ENCODE measurements around the gene MRTO4. TPM values are rescaled to one million over a fixed set of nuclear protein-coding genes. Genes with fewer than 3 reads are reported as not detected.
"Not testable (repeated sequence)": the region's sequence is repeated elsewhere in the genome, so short reads cannot be mapped to it uniquely, and the experiment has no call there.

MRTO4 gene
- total and polyA plus RNA-seq, 8 donors, result 17.6 to 34.6 (median 30.9) TPM

GRCh38 chr1:19260211-19261138 is 8.9 kb downstream of the MRTO4 start:
- Histone ChIP-seq H3K27me3 (no peaks in the 10 kb centered on the region), H3K9me3 (no peaks in the 10 kb centered on the region), H3K4me3 (no peak overlapping the region), H3K36me3 (peaks cover 0 to 54% of the 10 kb centered on the region in 2 donors), H3K4me1 (no peaks in the 10 kb centered on the region), H3K27ac (no peak overlapping the region)
- intact Hi-C loops (cut with DNase I), result no loop called here
- no peak for TF ChIP-seq CTCF (IDR thresholded peaks at IDR 0.05)
- ATAC-seq, result peak; percentile 53
- DNase-seq, result peak in 1 of 4 donors; percentile 40

GRCh38 chr1:19262047-19262446 is 10.4 kb downstream of the MRTO4 start:
- ATAC-seq (no peak), DNase-seq (no peak)
- no peaks in the 10 kb centered on the region for H3K4me1 ChIP-seq
- no peaks in the 10 kb centered on the region for H3K9me3 ChIP-seq
- H3K36me3 ChIP-seq, result peaks cover 0 to 39% of the 10 kb centered on the region in 2 donors
- H3K4me3 ChIP-seq, result no peak overlapping the region
- intact Hi-C loops (cut with DNase I), result no loop called here
- no peak for TF ChIP-seq CTCF (IDR thresholded peaks at IDR 0.05)
- H3K27me3 ChIP-seq, result no peaks in the 10 kb centered on the region
- H3K27ac ChIP-seq, result no peak overlapping the region

DNA sequence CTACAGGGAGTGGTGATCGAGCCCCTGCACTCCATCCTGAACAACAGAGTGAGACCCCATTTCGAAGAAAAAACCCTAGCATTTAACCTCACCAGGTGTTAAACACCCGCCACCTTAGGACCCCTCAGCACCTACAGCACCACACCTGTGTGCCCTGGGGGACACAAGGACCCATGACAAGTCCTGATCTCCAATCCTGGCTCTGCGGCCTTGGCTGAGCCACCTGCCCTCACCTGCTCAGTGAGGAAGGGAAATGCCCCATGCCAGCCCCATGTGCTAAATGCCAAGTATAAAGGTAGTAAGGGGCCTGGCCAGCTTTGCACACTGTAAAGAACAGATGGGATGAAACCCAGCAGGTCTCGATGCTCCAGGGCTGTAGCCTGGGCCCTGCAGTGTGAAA is 11.1 kb downstream of the MRTO4 start:
- no peak for ATAC-seq
- Histone ChIP-seq H3K9me3 (no peaks in the 10 kb centered on the region), H3K36me3 (peaks cover 0 to 32% of the 10 kb centered on the region in 2 donors), H3K4me3 (no peak overlapping the region), H3K27me3 (no peaks in the 10 kb centered on the region), H3K27ac (no peak overlapping the region), H3K4me1 (no peaks in the 10 kb centered on the region)
- intact Hi-C loops (cut with DNase I), result no loop called here
- no peak for DNase-seq
- no peak for TF ChIP-seq CTCF (IDR thresholded peaks at IDR 0.05)

- H3K4me3 ChIP-seq, result no peak overlapping the region
- no peak for DNase-seq
- H3K27me3 ChIP-seq, result peaks cover under 1 to 9% of the 10 kb centered on the region in 2 donors
- no peak overlapping the region for H3K27ac ChIP-seq
- ATAC-seq, result no peak
- no peaks in the 10 kb centered on the region for H3K9me3 ChIP-seq
- H3K4me1 ChIP-seq, result no peaks in the 10 kb centered on the region
- intact Hi-C loops (cut with DNase I), result no loop called here
- no peak for TF ChIP-seq CTCF (IDR thresholded peaks at IDR 0.05)
- no peaks in the 10 kb centered on the region for H3K36me3 ChIP-seq
Observed at GRCh38 chr1:19268445-19268844, 16.8 kb downstream of the MRTO4 start.

GRCh38 chr1:19269427-19270342 is 18.1 kb downstream of the MRTO4 start:
- H3K4me3 ChIP-seq; ATAC-seq; H3K27ac ChIP-seq; intact Hi-C loops (cut with DNase I); H3K4me1 ChIP-seq; DNase-seq; H3K9me3 ChIP-seq; H3K36me3 ChIP-seq: not testable (repeated sequence)
- peaks cover 3 to 21% of the 10 kb centered on the region in 2 donors for H3K27me3 ChIP-seq

GRCh38 chr1:19270343-19270730 is 18.7 kb downstream of the MRTO4 start:
- peaks cover 3 to 26% of the 10 kb centered on the region in 2 donors for H3K27me3 ChIP-seq
- ATAC-seq; intact Hi-C loops (cut with DNase I); H3K9me3 ChIP-seq; DNase-seq; H3K4me3 ChIP-seq; H3K36me3 ChIP-seq; H3K4me1 ChIP-seq; H3K27ac ChIP-seq: not testable (repeated sequence)

Measured in left lung (tissue), 10 donors.